IPS-18a (cell line): ENCODE measurements around the gene TMEM185B.
"Not testable (repeated sequence)": the region's sequence is repeated elsewhere in the genome, so short reads cannot be mapped to it uniquely, and the experiment has no call there.

ENCODE experiments used
- H3K27ac ChIP-seq: one replicate; pipeline ENCODE4 v1.5.1; 2013; ENCODE audit warnings: low read length
- H3K27me3 ChIP-seq: one replicate; pipeline ENCODE4 v1.6.1; 2013; ENCODE audit warnings: mild to moderate bottlenecking, low read length; ENCODE audit not compliant: control insufficient read depth, insufficient read depth
- H3K36me3 ChIP-seq: one replicate; pipeline ENCODE4 v1.6.1; 2013; ENCODE audit warnings: low read depth, low read length; ENCODE audit not compliant: control insufficient read depth
- H3K4me1 ChIP-seq: one replicate; pipeline ENCODE4 v1.6.1; 2013; ENCODE audit warnings: low read depth, low read length; ENCODE audit not compliant: control insufficient read depth
- H3K4me3 ChIP-seq: one replicate; pipeline ENCODE4 v1.5.1; 2013; ENCODE audit warnings: low read length
- H3K9ac ChIP-seq: one replicate; pipeline ENCODE4 v1.6.1; 2013; ENCODE audit warnings: mild to moderate bottlenecking, low read length, moderate library complexity
- H3K9me3 ChIP-seq: one replicate; pipeline ENCODE4 v1.6.1; 2013; ENCODE audit warnings: low read depth, low read length; ENCODE audit not compliant: control insufficient read depth

TMEM185B gene

GRCh38 chr2:120210270-120210693, 12.9 kb downstream of the TMEM185B start:
- Histone ChIP-seq H3K9ac (no peak overlapping the region), H3K4me3 (no peak overlapping the region), H3K27me3 (no peaks in the 10 kb centered on the region), H3K9me3 (no peaks in the 10 kb centered on the region), H3K4me1 (no peaks in the 10 kb centered on the region), H3K36me3 (no peaks in the 10 kb centered on the region), H3K27ac (no peak overlapping the region)

GRCh38 chr2:120209427-120210269, 13.6 kb downstream of the TMEM185B start:
- H3K36me3 ChIP-seq, result no peaks in the 10 kb centered on the region
- no peaks in the 10 kb centered on the region for H3K27me3 ChIP-seq
- no peak overlapping the region for H3K27ac ChIP-seq
- no peaks in the 10 kb centered on the region for H3K9me3 ChIP-seq
- no peak overlapping the region for H3K9ac ChIP-seq
- no peaks in the 10 kb centered on the region for H3K4me1 ChIP-seq
- no peak overlapping the region for H3K4me3 ChIP-seq

GRCh38 chr2:120208381-120209353, 14.5 kb downstream of the TMEM185B start:
- no peak overlapping the region for H3K4me3 ChIP-seq
- H3K36me3 ChIP-seq, result no peaks in the 10 kb centered on the region
- no peak overlapping the region for H3K27ac ChIP-seq
- no peaks in the 10 kb centered on the region for H3K9me3 ChIP-seq
- H3K4me1 ChIP-seq, result no peaks in the 10 kb centered on the region
- H3K27me3 ChIP-seq, result no peaks in the 10 kb centered on the region
- no peak overlapping the region for H3K9ac ChIP-seq

- Histone ChIP-seq H3K36me3 (no peaks in the 10 kb centered on the region), H3K9ac (no peak overlapping the region), H3K27me3 (no peaks in the 10 kb centered on the region), H3K4me1 (no peaks in the 10 kb centered on the region), H3K9me3 (no peaks in the 10 kb centered on the region), H3K27ac (no peak overlapping the region), H3K4me3 (no peak overlapping the region)
These were observed 17.1 kb downstream of the TMEM185B start for GRCh38 chr2:120206022-120206581.

- no peaks in the 10 kb centered on the region for H3K36me3 ChIP-seq
- no peaks in the 10 kb centered on the region for H3K9me3 ChIP-seq
- no peaks in the 10 kb centered on the region for H3K27me3 ChIP-seq
- H3K27ac ChIP-seq, result no peak overlapping the region
- H3K4me3 ChIP-seq, result no peak overlapping the region
- H3K9ac ChIP-seq, result no peak overlapping the region
- no peaks in the 10 kb centered on the region for H3K4me1 ChIP-seq
These were observed 18.1 kb downstream of the TMEM185B start for GRCh38 chr2:120204945-120205670.

GRCh38 chr2:120204417-120204816, 18.8 kb downstream of the TMEM185B start:
- H3K27ac ChIP-seq, result no peak overlapping the region
- no peak overlapping the region for H3K4me3 ChIP-seq
- no peaks in the 10 kb centered on the region for H3K27me3 ChIP-seq
- no peaks in the 10 kb centered on the region for H3K4me1 ChIP-seq
- no peaks in the 10 kb centered on the region for H3K36me3 ChIP-seq
- no peaks in the 10 kb centered on the region for H3K9me3 ChIP-seq
- H3K9ac ChIP-seq, result no peak overlapping the region

- H3K27me3 ChIP-seq, result no peaks in the 10 kb centered on the region
- H3K4me1 ChIP-seq, result no peaks in the 10 kb centered on the region
- H3K9me3 ChIP-seq, result no peaks in the 10 kb centered on the region
- H3K4me3 ChIP-seq, result no peak overlapping the region
- H3K36me3 ChIP-seq, result no peaks in the 10 kb centered on the region
- H3K27ac ChIP-seq, result no peak overlapping the region
- no peak overlapping the region for H3K9ac ChIP-seq
These were observed 19.2 kb downstream of the TMEM185B start for GRCh38 chr2:120204022-120204405.

- Histone ChIP-seq H3K4me3 (no peak overlapping the region), H3K9ac (no peak overlapping the region), H3K27ac (no peak overlapping the region), H3K36me3 (no peaks in the 10 kb centered on the region), H3K9me3 (no peaks in the 10 kb centered on the region), H3K27me3 (no peaks in the 10 kb centered on the region), H3K4me1 (no peaks in the 10 kb centered on the region)
These were observed 19.8 kb downstream of the TMEM185B start for GRCh38 chr2:120203251-120204021.

- not testable (repeated sequence) for H3K4me3 ChIP-seq, H3K27me3 ChIP-seq, H3K9ac ChIP-seq, H3K9me3 ChIP-seq, H3K27ac ChIP-seq, H3K36me3 ChIP-seq, H3K4me1 ChIP-seq
These were observed 23.3 kb downstream of the TMEM185B start for GRCh38 chr2:120199817-120200459.

- no peaks in the 10 kb centered on the region for H3K36me3 ChIP-seq
- H3K27me3 ChIP-seq, result no peaks in the 10 kb centered on the region
- H3K4me3 ChIP-seq, result no peak overlapping the region
- H3K4me1 ChIP-seq, result no peaks in the 10 kb centered on the region
- no peaks in the 10 kb centered on the region for H3K9me3 ChIP-seq
- no peak overlapping the region for H3K27ac ChIP-seq
- H3K9ac ChIP-seq, result no peak overlapping the region
These were observed 27.6 kb downstream of the TMEM185B start for GRCh38 chr2:120195553-120195952.
